ENCODE results near the gene IFI35.

Gene IFI35

DNA sequence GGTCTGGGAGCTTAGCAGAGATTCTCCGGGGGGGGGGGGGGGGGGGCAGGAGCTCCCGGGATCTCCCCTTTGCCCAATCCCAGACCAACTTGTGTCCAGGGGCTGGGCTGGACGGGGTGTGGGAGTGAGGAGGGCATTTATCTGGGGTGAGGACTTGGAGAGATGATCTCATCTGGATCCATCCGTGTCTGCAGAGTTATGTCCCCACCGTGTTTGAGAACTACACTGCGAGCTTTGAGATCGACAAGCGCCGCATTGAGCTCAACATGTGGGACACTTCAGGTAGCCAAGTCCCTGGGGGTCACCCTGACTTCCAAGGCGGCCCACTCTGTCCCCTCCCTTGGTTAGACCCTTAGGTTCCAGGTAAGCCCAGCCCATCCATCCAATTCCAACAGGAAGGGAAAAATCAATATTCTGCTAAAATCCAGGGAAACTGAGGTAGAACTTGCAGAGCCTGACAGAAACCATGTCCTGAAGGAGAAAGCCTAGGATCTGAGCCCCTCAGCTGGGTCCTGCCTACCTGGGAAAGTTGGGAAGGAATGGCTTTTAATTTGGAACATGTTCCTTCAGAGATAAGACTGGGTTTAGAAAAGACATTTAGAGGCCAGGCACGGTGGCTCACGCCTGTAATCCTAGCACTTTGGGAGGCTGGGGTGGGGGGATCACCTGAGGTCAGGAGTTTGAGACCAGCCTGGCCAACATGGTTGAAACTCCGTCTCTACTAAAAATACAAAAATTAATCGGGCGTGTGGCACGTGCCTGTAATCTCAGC, 19.4 kb downstream of the IFI35 start:
- TF ChIP-seq, protein P1, sequence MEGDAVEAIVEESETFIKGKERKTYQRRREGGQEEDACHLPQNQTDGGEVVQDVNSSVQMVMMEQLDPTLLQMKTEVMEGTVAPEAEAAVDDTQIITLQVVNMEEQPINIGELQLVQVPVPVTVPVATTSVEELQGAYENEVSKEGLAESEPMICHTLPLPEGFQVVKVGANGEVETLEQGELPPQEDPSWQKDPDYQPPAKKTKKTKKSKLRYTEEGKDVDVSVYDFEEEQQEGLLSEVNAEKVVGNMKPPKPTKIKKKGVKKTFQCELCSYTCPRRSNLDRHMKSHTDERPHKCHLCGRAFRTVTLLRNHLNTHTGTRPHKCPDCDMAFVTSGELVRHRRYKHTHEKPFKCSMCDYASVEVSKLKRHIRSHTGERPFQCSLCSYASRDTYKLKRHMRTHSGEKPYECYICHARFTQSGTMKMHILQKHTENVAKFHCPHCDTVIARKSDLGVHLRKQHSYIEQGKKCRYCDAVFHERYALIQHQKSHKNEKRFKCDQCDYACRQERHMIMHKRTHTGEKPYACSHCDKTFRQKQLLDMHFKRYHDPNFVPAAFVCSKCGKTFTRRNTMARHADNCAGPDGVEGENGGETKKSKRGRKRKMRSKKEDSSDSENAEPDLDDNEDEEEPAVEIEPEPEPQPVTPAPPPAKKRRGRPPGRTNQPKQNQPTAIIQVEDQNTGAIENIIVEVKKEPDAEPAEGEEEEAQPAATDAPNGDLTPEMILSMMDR (IDR thresholded peaks at IDR 0.05; ENCODE audit: low read length, missing control alignments) = no peak
- no peak overlapping the region for H3K4me3 ChIP-seq (replicated peaks; ENCODE audit: low read depth, low read length)
- DNase-seq (ENCODE audit: low read depth) = no peak

DNA sequence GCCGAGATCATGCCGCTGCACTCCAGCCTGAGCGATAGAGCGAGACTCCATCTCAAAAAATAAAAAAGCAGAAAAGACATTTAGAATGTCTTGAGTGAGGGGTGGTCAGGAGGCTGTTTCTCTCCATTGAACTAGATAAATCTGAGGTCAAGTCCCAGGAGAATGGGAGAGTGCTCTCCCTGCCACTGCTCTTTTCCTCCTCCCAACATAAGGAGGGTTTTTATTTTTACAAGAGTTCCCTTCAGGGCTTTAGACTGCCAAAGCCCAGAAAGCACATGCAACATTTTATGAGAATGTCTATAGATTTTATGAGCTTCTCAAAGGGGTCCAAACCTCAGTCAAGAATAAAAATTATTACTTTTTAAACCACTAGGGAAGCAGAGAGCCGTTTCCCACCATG, 20.0 kb downstream of the IFI35 start:
- no peak for DNase-seq (ENCODE audit: low read depth)
- TF ChIP-seq, protein P1 (IDR thresholded peaks at IDR 0.05; ENCODE audit: low read length, missing control alignments) = no peak
- H3K4me3 ChIP-seq (replicated peaks; ENCODE audit: low read depth, low read length) = no peak overlapping the region

DNA sequence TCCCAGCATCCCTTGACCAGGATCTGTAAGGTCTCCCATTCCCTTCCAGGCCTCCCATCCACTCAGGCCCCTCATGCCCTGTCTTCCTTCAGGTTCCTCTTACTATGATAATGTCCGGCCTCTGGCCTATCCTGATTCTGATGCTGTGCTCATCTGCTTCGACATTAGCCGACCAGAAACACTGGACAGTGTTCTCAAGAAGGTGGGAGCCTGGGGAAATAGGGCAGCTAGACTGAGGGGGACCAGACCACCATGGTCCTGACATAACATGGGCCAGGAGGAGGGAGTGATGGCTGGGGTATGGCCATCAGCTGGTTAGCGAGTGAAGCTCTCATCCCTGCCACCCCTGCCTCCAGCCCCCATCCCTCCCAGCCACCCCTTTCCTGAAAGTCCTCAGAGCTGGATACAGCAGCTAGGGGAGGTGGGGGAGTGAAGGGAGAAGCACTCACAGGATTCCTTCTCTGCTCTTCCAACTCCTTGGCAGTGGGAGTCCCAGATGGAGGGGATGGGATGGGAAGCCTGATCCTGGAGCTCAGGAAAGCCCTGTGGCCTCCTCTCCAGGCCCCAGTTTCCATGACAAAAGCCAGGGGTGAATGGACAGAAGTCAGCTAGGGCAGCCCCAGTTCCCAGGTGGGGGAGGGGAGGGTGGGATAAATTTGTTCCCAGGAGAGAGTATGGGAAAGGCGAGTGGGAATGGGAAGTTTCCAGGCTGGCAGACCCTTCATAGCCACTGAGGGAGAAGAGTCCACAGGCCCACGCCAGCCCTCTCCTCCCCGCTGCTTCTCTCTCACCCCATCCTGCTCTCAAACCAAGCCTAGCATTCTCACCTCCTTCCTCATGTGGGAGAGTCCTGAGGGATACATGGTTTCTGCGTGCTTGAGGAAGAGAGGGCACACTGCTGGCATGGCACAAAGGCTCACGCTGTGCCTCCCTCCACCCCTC, 20.8 kb downstream of the IFI35 start:
- TF ChIP-seq, protein P1 (IDR thresholded peaks at IDR 0.05; ENCODE audit: low read length, missing control alignments) = no peak
- no peak overlapping the region for H3K4me3 ChIP-seq (replicated peaks; ENCODE audit: low read depth, low read length)
- no peak for DNase-seq (ENCODE audit: low read depth)

DNA sequence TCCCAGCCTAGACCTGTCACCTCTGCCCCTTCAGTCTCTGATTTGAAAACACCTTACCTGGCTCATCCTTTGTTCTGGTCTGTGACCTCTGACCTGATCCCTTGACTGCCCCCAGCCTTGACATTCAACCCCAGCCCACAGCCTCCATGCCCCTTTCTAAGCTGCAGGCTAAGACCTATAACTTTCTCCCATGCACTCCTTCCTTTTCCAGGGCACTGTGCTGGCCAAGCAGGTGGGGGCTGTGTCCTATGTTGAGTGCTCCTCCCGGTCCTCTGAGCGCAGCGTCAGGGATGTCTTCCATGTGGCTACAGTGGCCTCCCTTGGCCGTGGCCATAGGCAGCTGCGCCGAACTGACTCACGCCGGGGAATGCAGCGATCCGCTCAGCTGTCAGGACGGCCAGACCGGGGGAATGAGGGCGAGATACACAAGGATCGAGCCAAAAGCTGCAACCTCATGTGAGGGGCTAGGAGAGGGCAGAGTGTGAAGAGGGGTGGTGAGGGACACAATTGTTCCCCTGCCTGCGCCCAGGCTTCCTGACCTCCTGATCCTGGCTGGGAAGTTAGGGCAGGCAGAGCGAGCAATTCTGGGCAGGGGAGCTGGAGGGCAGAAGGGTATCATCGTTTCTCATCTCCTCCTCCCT, 21.8 kb downstream of the IFI35 start:
- H3K4me3 ChIP-seq (replicated peaks; ENCODE audit: low read depth, low read length) = no peak overlapping the region
- DNase-seq (ENCODE audit: low read depth) = no peak
- TF ChIP-seq, protein P1 (IDR thresholded peaks at IDR 0.05; ENCODE audit: low read length, missing control alignments) = no peak

DNA sequence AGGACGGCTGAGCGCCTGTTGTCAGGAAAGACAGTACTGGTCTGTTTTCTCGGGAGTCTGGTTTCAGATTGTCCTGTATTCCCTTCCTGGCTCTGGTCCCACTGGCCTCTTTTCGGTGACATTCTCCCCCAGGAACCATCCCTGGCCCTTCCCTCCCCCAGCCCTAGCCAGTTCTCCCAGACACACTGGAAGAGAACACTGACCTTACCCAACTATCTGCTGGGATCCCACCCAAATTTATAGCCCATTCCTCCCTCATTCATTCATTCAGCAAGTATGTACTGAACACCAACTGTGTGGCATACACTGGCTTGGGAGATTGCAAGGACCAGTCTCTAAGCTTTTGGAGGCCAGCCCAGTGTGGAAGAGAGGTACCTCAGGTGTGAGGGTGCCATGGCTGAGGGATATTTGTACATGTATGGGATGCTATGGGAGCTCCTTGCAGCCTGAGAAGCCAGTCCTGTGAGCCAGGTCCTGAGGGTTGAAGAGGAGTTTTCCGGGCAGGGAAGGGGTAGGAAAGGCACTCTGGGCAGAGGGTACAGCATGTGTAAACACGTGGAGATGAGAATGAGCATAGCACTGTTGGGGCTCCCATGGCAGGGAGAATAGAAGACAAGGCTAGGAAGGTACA, 23.7 kb downstream of the IFI35 start:
- TF ChIP-seq, protein P1 (IDR thresholded peaks at IDR 0.05; ENCODE audit: low read length, missing control alignments) = no peak
- no peak for DNase-seq (ENCODE audit: low read depth)
- no peak overlapping the region for H3K4me3 ChIP-seq (replicated peaks; ENCODE audit: low read depth, low read length)

DNA sequence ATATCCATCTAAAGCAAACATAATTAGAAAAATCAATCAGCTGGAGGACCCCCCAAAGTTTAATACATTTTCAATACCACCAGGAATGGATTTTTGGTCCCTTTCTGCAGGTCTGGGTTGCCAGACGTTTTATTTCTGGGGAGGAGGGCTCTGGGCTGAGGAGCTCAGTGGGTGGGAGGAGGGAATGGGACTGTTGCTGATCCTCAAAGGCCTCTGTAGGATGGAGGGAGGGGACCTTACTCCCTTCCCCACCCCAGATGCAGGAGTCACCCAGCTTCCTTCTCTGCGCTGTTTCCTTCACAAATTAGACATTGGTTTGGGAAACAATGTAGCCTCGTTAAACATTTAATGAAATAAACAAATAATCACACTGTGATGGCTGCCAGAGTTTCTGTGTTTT, 25.1 kb downstream of the IFI35 start:
- TF ChIP-seq, protein P1 (IDR thresholded peaks at IDR 0.05; ENCODE audit: low read length, missing control alignments) = no peak
- no peak overlapping the region for H3K4me3 ChIP-seq (replicated peaks; ENCODE audit: low read depth, low read length)
- no peak for DNase-seq (ENCODE audit: low read depth)
